Heart right ventricle (tissue), 16 donors: ENCODE data around the gene RNF114. TPM values are rescaled to one million over a fixed set of nuclear protein-coding genes. Genes with fewer than 3 reads are reported as not detected.

Source experiments
- ATAC-seq, 8 donors: fragments of 200-7000 bp; cut with Tn5 transposase; one replicate each; pipeline ENCODE4 v1.9.1; 2020; ENCODE audit warnings: mild to moderate bottlenecking in 8 of 8, moderate library complexity in 8 of 8, moderate number of reproducible peaks in 1 of 8
- DNase-seq, 2 donors: peaks; one replicate each; pipeline ENCODE4 v3.0.0-alpha.2; 2020
- H3K27ac ChIP-seq, 10 donors: fragments of 200-600 bp; sonication (generic) in 2 of 10; one replicate each; pipeline versions ENCODE4 v1.5.0 to v1.8.0; 2020 to 2022; ENCODE audit warnings: mild to moderate bottlenecking in 3 of 10
- H3K27me3 ChIP-seq, 7 donors: fragments of 200-600 bp; one replicate each; pipeline ENCODE4 v1.8.0; 2021 to 2022; ENCODE audit warnings: mild to moderate bottlenecking in 2 of 7
- H3K36me3 ChIP-seq, 9 donors: fragments of 200-600 bp; sonication (generic) in 1 of 9; one replicate each; pipeline versions ENCODE4 v1.5.0 to v1.8.0; 2020 to 2022; ENCODE audit warnings: mild to moderate bottlenecking in 2 of 9
- H3K4me1 ChIP-seq, 9 donors: fragments of 200-600 bp; sonication (generic) in 1 of 9; one replicate each; pipeline versions ENCODE4 v1.5.0 to v1.8.0; 2020 to 2022; ENCODE audit warnings: mild to moderate bottlenecking in 4 of 9
- H3K4me3 ChIP-seq, 10 donors: fragments of 200-600 bp; sonication (generic) in 2 of 10; one replicate each; pipeline versions ENCODE4 v1.5.0 to v1.8.0; 2020 to 2022; ENCODE audit warnings: mild to moderate bottlenecking in 7 of 10, moderate library complexity in 2 of 10
- H3K9me3 ChIP-seq, 11 donors: fragments of 200-600 bp in 10 of 11; sonication (generic) in 2 of 11; one replicate each; pipeline versions ENCODE4 v1.5.0 to v1.8.0; 2013 to 2022; ENCODE audit warnings: mild to moderate bottlenecking in 2 of 11, control low read depth in 1 of 11, moderate library complexity in 1 of 11
- CTCF ChIP-seq, 9 donors: fragments of 200-600 bp; sonication (generic) in 2 of 9; IDR thresholded peaks; one replicate each; pipeline versions ENCODE4 v1.5.0 to v1.8.0; 2021 to 2022; ENCODE audit warnings: antibody characterized with exemption in 9 of 9, mild to moderate bottlenecking in 5 of 9, moderate library complexity in 1 of 9
- WGBS, 2 donors: extraction: QIAGEN DNeasy Blood & Tissue Kit; methylation state at CpG; one replicate each; pipeline ENCODE4 v1.1.7; 2013; ENCODE audit warnings: inconsistent platforms in 1 of 2; 5-methylcytosine and 5-hydroxymethylcytosine counted together
- intact Hi-C, 10 donors: fragments of 100-400 bp; cut with DNase I; formaldehyde crosslinking; loops; one replicate each; pipeline versions ENCODE4 v1.11.1 to v1.14.2; 2022
- polyA plus RNA-seq, 2 donors: library from polyadenylated mRNA; stranded (reverse); fragments of 200-250 nt; gene quantifications; one replicate each; pipeline ENCODE4 v1.2.3, GENCODE V29; 2013
- total RNA-seq, 10 donors: library from RNA; stranded (reverse); fragmentation: NEBNext Ultra II Directional in 3 of 10; extraction: Animal tissue kit (Norgen Biotek cat#: 25700) in 3 of 10; gene quantifications; one replicate each; pipeline versions ENCODE4 v1.2.1 to v1.2.4, GENCODE V29; 2021 to 2023
- donor health status: Arrhythmogenic right ventricular cardiomyopathy.
- donor health status: ischemic (EF 13 %, LVEDD 7.1; RV severe dilation, severe dysfunction).
- donor health status: healthy with polysubstance abuse.
- donor health status: DM: no; HTN: yes; CAD: no.
- donor health status: DM: no; HTN: no; CAD: no.
- donor health status: ischemic (EF 25% LVEDD 6.9; RV normal size, moderate dysfunction).
- donor health status: ischemic (EF 25% LVEDD 5.7; RV mildly dilated, moderate dysfunction).
- donor health status: healthy.
- donor health status: DM: yes; HTN: yes; CAD: no.
- donor health status: Ischemic cardiomyopathy.
- donor health status: ischemic (EF 35%, LVEDD 5.7; RV mildly dilated, moderate dysfunction).
- donor health status: nonischemic (EF 11% LVEDD 7.7; RV severe dilation, severe dysfunction).
- donor health status: DM: yes; HTN: yes; CAD: no.
- donor health status: PGD.
- donor health status: ischemic (EF 29% LVEDD 5.4; RV normal size, mild dysfunction).
- donor health status: nonischemic (EF 23%, LVEDD 6.1; RV moderate dilation, normal function).

RNF114 gene
- total and polyA plus RNA-seq, 12 donors: 41.5 to 60.3 (median 50.6) TPM

DNA sequence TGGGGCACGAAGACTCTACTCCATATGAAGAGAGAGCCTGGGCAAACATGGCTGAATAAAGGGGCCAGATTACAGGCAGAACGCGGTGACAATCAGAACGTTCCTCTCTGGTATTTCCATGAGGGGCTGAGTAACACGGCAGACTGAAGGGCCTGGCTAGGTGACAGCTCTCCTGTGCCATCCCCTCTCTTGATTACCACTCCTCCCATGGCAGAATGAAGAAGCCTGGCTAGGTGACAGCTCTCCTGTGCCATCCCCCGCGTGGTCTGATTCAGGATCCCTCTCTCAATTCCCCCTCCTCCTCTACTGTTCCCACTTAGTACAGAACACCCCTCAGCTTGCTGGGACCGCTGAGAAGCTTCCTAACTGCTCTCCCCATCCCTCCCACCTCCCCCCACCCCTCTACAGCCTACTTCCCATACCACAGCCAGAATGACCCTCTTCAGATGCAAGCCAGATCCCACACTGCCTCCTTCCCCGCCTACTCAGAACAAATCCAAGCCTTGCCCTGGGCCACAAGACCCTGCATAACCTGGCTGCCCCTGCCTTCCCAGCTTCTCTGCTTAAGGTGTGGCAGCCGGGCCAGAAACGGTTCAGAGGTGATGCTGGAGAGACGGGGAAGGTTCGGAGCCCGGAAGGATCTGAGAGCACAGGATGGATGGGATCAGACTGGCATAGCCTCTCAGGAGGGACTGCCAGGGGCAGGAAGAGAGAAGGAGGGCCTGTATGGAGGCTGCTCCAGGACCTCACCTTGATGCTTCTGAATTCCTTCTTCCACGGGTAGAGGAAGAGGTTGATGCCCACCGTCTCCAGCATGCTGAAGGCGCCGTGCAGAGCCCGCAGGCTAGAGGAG is 28.6 kb upstream of the RNF114 start:
- no peaks in the 10 kb centered on the region for H3K9me3 ChIP-seq
- peak in 1 of 2 donors; percentile 34 for DNase-seq
- WGBS, 2 donors: 81 to 87% methylated on average over 19 of the region's 19 CpGs
- ATAC-seq: peak in 3 of 8 donors; percentile 41 to 54 (median 42)
- peaks cover 0 to 78% (median 37%) of the 10 kb centered on the region in 9 donors for H3K36me3 ChIP-seq
- H3K4me3 ChIP-seq: no peak overlapping the region
- H3K27ac ChIP-seq: peak overlapping the region in 8 of 10 donors; percentile 4 to 84 (median 30)
- intact Hi-C loops: loop anchor here in 1 of 10 donors (10.0 kb wide), 1 partner anchor 293 kb away; no protein-coding TSS in a partner anchor
- no peak for TF ChIP-seq CTCF (IDR thresholded peaks at IDR 0.05)
- H3K4me1 ChIP-seq: peaks cover 8 to 68% (median 41%) of the 10 kb centered on the region in 9 donors
- no peaks in the 10 kb centered on the region for H3K27me3 ChIP-seq

DNA sequence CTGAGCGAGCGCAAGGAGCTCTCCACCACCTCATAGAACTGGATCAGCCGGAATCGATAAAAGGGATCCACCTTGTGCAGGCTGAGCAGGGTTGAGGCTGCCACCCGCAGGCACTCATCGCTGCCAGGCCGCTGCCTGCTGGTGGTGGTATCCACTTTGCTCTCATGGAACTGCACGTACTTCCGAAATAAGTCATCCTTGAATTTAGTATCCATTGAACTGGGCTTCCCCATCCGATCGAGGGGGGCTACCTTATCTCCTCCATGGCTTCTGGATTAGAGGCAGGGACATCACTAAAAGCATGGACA is 28.0 kb upstream of the RNF114 start:
- 93 to 95% methylated on average over 11 of the region's 11 CpGs for WGBS, 2 donors
- peaks cover 8 to 74% (median 47%) of the 10 kb centered on the region in 9 donors for H3K4me1 ChIP-seq

DNA sequence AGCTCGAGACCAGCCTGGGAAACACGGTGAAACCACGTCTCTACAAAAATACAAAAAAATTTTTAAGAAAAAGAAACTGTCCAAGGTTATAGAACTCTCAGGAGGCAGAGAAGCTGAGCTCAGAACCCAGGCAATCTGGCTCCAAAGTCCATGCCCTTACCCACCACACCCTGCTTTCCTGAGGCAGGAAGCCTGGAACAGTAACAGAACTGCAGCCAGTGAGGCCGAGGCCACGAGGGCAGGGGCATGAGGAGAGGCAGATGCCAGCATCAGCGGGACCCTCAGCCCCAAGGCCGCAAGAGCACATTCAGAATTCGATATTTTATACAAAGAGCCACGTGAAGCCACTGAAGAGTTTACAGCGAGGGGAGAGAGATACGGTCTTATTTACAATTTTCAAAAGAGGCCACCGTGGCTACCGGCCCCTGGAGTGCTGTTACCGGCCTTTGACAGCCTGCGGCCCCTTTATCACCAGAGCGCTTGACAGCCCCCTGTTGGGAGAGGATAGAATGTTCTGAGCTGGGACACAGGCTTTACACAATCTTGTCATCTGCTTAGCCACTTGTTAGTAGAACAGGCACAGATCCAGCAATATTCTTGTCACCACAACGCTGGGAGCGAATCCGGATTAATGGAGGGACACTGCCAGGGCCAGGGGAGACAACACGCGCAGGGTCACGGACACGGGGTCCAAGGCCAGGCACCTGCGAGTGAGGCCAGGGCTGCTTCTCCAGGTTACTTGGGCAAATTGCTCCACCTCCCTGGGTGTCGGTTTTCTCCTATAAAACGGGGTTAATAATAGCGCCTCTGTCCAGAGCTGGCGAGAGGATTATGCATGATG is 26.5 kb upstream of the RNF114 start:
- Histone ChIP-seq H3K4me1 (peaks cover 12 to 89% (median 62%) of the 10 kb centered on the region in 9 donors), H3K36me3 (peaks cover 0 to 59% (median 27%) of the 10 kb centered on the region in 9 donors)
- 40 to 43% methylated on average over 28 of the region's 28 CpGs for WGBS, 2 donors

More for the DNA sequence above, 28.0 kb upstream of the RNF114 start:
- ATAC-seq (no peak), DNase-seq (no peak)
- H3K36me3 ChIP-seq: peaks cover 0 to 74% (median 37%) of the 10 kb centered on the region in 9 donors
- no peak overlapping the region for H3K4me3 ChIP-seq
- intact Hi-C loops: loop anchor here in 1 of 10 donors (10.0 kb wide), 1 partner anchor 293 kb away; no protein-coding TSS in a partner anchor
- peak overlapping the region in 3 of 10 donors; percentile 5 to 85 (median 84) for H3K27ac ChIP-seq
- no peak for TF ChIP-seq CTCF (IDR thresholded peaks at IDR 0.05)
- no peaks in the 10 kb centered on the region for H3K9me3 ChIP-seq
- no peaks in the 10 kb centered on the region for H3K27me3 ChIP-seq

More for the DNA sequence above, 26.5 kb upstream of the RNF114 start:
- peak; percentile 9 to 63 (median 49) for TF ChIP-seq CTCF (IDR thresholded peaks at IDR 0.05)
- peak overlapping the region; percentile 53 to 86 (median 82) for H3K27ac ChIP-seq
- DNase-seq: peak; percentile 29 to 40
- no peaks in the 10 kb centered on the region for H3K27me3 ChIP-seq
- ATAC-seq: peak; percentile 47 to 89 (median 73)
- no peaks in the 10 kb centered on the region for H3K9me3 ChIP-seq
- intact Hi-C loops: loop anchor here in 2 of 10 donors (10.0 kb wide), 1 partner anchor 295 kb away; no protein-coding TSS in a partner anchor
- peak overlapping the region in 1 of 10 donors; percentile 1 for H3K4me3 ChIP-seq
